ENCODE data around the gene BAIAP2L1. TPM values are rescaled to one million over a fixed set of nuclear protein-coding genes. Genes with fewer than 3 reads are reported as not detected.

The BAIAP2L1 gene
- total RNA-seq, 1 experiment from 2014 or later, result 60.9 TPM

DNA sequence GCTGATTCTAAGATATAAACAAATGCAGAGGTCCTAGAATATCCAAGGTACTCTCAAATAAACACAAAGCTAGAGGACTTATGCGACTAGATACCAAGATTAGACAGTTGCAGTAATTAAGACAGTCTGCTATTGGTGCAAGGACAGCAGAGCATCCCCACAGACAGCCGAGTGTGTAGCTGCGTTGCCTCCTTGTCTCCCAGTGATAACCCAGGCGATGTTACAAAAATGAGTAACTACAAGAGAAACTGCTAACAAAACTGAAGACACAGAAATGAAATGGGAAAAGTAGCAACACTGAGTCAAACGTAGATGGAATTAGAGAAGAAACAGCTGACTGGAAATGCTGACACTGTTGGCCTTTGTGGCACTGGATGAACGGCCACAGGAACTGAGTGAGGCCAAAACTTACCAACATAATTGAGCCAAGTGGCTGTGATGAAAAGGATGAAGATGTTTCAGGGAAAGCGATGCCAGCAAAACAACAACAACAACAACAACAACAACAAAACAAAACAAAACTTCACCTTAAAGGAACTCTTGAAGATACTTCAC, 54.3 kb downstream of the BAIAP2L1 start:
- H3K4me1 Mint-ChIP-seq (ENCODE audit: low read depth, unreplicated experiment), result peaks cover 8% of the 10 kb centered on the region
- peaks cover 38% of the 10 kb centered on the region for H3K36me3 Mint-ChIP-seq (ENCODE audit: insufficient read depth, unreplicated experiment)
- no peaks in the 10 kb centered on the region for H3K9me3 Mint-ChIP-seq (ENCODE audit: unreplicated experiment)
- Histone ChIP-seq H3K4me3 (ENCODE audit: low read depth, low read length) (no peak overlapping the region), H3K27me3 (replicated peaks; ENCODE audit: control insufficient read depth, insufficient read depth, low read length) (no peaks in the 10 kb centered on the region), H3K4me1 (peaks cover 21% of the 10 kb centered on the region; the same call in 1 of the 2 replicates), H3K9me3 (no peaks in the 10 kb centered on the region), H3K36me3 (ENCODE audit: control insufficient read depth, insufficient read depth, low read length) (no peaks in the 10 kb centered on the region; the same call in 1 of the 2 replicates)
- H3K27me3 Mint-ChIP-seq (ENCODE audit: insufficient read depth, unreplicated experiment), result no peaks in the 10 kb centered on the region
- no TSS peak for BruUV-seq (replicated peaks)
- DNase-seq, result no peak
- CTCF ChIA-PET, result no interaction called here
- TF ChIP-seq, protein P1, sequence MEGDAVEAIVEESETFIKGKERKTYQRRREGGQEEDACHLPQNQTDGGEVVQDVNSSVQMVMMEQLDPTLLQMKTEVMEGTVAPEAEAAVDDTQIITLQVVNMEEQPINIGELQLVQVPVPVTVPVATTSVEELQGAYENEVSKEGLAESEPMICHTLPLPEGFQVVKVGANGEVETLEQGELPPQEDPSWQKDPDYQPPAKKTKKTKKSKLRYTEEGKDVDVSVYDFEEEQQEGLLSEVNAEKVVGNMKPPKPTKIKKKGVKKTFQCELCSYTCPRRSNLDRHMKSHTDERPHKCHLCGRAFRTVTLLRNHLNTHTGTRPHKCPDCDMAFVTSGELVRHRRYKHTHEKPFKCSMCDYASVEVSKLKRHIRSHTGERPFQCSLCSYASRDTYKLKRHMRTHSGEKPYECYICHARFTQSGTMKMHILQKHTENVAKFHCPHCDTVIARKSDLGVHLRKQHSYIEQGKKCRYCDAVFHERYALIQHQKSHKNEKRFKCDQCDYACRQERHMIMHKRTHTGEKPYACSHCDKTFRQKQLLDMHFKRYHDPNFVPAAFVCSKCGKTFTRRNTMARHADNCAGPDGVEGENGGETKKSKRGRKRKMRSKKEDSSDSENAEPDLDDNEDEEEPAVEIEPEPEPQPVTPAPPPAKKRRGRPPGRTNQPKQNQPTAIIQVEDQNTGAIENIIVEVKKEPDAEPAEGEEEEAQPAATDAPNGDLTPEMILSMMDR (IDR thresholded peaks at IDR 0.05; ENCODE audit: insufficient read depth in 1 of 2, low read depth in 1 of 2, low read length in 1 of 2, severe bottlenecking in 1 of 2, unreplicated experiment in 1 of 2), result no peak
- intact Hi-C loops (cut with micrococcal nuclease; ENCODE audit: unreplicated experiment), result no loop called here
- H3K27ac Mint-ChIP-seq (ENCODE audit: unreplicated experiment), result no peak overlapping the region
- POLR2A ChIA-PET, result no interaction called here
- H3K4me3 Mint-ChIP-seq (ENCODE audit: unreplicated experiment), result no peak overlapping the region

DNA sequence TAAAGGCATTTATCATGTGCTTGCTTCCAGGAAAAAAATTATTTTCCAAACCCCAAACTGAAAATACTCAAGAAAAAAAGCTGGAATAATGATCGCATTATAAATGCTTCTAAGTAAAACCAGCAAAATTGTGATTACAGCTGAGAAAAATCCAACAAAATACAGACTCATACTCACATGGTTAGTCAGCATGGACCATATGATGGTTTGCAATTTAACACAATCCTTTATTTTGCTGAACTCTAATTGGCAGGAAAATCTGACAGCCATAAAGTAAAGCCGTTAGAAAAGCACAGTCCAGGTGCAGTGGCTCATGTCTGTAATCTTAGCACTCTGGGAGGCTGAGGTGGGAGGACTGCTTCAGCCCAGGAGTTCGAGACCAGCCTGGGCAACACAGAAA, 59.8 kb downstream of the BAIAP2L1 start:
- DNase-seq, result no peak
- H3K36me3 Mint-ChIP-seq (ENCODE audit: insufficient read depth, unreplicated experiment), result peaks cover 32% of the 10 kb centered on the region
- H3K4me3 ChIP-seq (ENCODE audit: low read depth, low read length), result no peak overlapping the region
- no peaks in the 10 kb centered on the region; the same call in 1 of the 2 replicates for H3K36me3 ChIP-seq (ENCODE audit: control insufficient read depth, insufficient read depth, low read length)
- TF ChIP-seq, protein P1 (IDR thresholded peaks at IDR 0.05; ENCODE audit: insufficient read depth in 1 of 2, low read depth in 1 of 2, low read length in 1 of 2, severe bottlenecking in 1 of 2, unreplicated experiment in 1 of 2), result no peak
- no peak overlapping the region for H3K27ac Mint-ChIP-seq (ENCODE audit: unreplicated experiment)
- intact Hi-C loops (cut with micrococcal nuclease; ENCODE audit: unreplicated experiment), result no loop called here
- no peaks in the 10 kb centered on the region for H3K9me3 Mint-ChIP-seq (ENCODE audit: unreplicated experiment)
- no peaks in the 10 kb centered on the region for H3K9me3 ChIP-seq
- ChIA-PET CTCF (interaction anchor here (0.7 kb wide), 1 partner anchor 106 kb away, joined by 5 read pairs; no protein-coding TSS in a partner anchor), POLR2A (interaction anchor here (0.7 kb wide), 1 partner anchor 51 kb away, joined by 7 read pairs; no protein-coding TSS in a partner anchor)
- BruUV-seq (replicated peaks), result no TSS peak
- no peaks in the 10 kb centered on the region for H3K27me3 Mint-ChIP-seq (ENCODE audit: insufficient read depth, unreplicated experiment)
- peaks cover 17% of the 10 kb centered on the region; the same call in 1 of the 2 replicates for H3K4me1 ChIP-seq
- H3K4me3 Mint-ChIP-seq (ENCODE audit: unreplicated experiment), result no peak overlapping the region
- no peaks in the 10 kb centered on the region for H3K27me3 ChIP-seq (replicated peaks; ENCODE audit: control insufficient read depth, insufficient read depth, low read length)
- H3K4me1 Mint-ChIP-seq (ENCODE audit: low read depth, unreplicated experiment), result no peaks in the 10 kb centered on the region

DNA sequence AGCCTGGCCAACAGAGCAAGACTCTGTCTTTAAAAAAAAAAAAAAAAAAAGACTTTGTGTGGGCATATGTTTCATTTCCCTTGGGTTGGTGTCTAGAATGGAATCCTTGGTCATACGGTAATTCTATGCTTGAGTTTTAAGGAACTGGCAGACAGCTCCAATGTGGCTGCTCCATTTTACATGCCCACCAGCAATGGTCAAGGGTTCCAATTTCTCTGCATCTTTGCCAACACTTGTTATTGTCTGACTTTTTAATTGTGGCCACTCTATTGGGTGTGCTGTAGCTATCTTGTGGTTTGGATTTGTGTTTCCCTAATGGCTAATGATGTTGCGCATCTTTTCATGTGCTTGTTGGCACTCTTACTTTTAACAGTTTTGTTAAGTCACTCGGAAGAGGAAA, 61.8 kb downstream of the BAIAP2L1 start:
- H3K27me3 Mint-ChIP-seq (ENCODE audit: insufficient read depth, unreplicated experiment), result no peaks in the 10 kb centered on the region
- Histone ChIP-seq H3K4me3 (ENCODE audit: low read depth, low read length) (no peak overlapping the region), H3K9me3 (no peaks in the 10 kb centered on the region), H3K4me1 (peaks cover 17% of the 10 kb centered on the region; the same call in 1 of the 2 replicates), H3K27me3 (replicated peaks; ENCODE audit: control insufficient read depth, insufficient read depth, low read length) (no peaks in the 10 kb centered on the region), H3K36me3 (ENCODE audit: control insufficient read depth, insufficient read depth, low read length) (no peaks in the 10 kb centered on the region; the same call in 1 of the 2 replicates)
- ChIA-PET POLR2A (no interaction called here), CTCF (no interaction called here)
- no peak overlapping the region for H3K27ac Mint-ChIP-seq (ENCODE audit: unreplicated experiment)
- no peak for DNase-seq
- intact Hi-C loops (cut with micrococcal nuclease; ENCODE audit: unreplicated experiment), result no loop called here
- H3K36me3 Mint-ChIP-seq (ENCODE audit: insufficient read depth, unreplicated experiment), result peaks cover 43% of the 10 kb centered on the region
- H3K4me3 Mint-ChIP-seq (ENCODE audit: unreplicated experiment), result no peak overlapping the region
- H3K4me1 Mint-ChIP-seq (ENCODE audit: low read depth, unreplicated experiment), result peaks cover 6% of the 10 kb centered on the region
- TF ChIP-seq, protein P1 (IDR thresholded peaks at IDR 0.05; ENCODE audit: insufficient read depth in 1 of 2, low read depth in 1 of 2, low read length in 1 of 2, severe bottlenecking in 1 of 2, unreplicated experiment in 1 of 2), result no peak
- BruUV-seq (replicated peaks), result no TSS peak
- no peaks in the 10 kb centered on the region for H3K9me3 Mint-ChIP-seq (ENCODE audit: unreplicated experiment)
